Raji (cell line): ENCODE data around the gene ACMSD.

Experiments used
- POLR2A ChIP-seq: IDR thresholded peaks from 2 replicates; pipeline ENCODE4 v1.6.1; 2011; ENCODE audit warnings: low read depth, low read length, control low read depth; ENCODE audit not compliant: insufficient read depth

Gene ACMSD

DNA sequence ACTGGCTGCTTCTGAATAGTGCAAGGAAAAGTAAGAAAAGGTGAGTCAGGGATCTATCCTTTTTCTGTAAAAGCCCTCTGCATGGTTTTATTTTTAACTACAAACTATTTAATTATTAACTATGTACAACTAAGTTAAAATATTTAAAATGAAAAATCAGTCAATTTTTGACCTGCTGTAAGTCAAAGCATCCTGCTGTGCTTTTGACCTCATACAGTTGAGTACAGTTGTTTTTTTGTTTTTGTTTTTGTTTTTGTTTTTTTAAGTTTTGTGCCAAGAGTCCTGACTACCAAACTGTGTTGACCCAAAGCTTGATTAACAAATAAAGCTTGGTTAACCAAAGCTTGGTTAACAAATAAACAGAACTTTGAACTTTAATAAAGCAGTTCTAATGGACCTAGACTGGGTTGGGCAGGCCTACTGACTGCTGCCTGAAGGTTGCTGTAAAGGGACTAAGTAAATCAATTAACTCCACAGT lies at the start of gene ACMSD:
ACMSD (plus strand) TSS at position 474 of the 478 bp plus-strand sequence. CDS start 67 bp downstream, outside the sequence.
- TF ChIP-seq POLR2A, result no peak

DNA sequence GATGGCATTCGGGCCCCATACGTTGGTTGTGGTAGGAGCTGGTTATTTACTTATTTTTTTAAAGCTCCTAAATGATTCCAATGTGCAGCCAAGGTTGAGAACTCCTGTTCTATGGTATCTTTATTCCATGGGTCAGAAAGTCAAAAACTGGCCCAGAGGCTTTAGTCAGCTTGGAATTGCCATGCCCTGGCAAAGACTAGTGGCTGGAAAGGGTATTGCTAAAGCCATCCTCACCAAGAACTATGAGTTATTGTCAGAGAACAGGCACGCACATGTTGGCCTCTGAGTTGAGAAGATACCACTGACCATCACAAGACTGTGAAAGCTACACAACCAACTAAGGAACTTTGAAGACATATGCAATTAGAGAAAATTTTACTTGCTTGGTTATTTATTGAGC lies 47.9 kb upstream of the ACMSD start:
- TF ChIP-seq POLR2A, result no peak

DNA sequence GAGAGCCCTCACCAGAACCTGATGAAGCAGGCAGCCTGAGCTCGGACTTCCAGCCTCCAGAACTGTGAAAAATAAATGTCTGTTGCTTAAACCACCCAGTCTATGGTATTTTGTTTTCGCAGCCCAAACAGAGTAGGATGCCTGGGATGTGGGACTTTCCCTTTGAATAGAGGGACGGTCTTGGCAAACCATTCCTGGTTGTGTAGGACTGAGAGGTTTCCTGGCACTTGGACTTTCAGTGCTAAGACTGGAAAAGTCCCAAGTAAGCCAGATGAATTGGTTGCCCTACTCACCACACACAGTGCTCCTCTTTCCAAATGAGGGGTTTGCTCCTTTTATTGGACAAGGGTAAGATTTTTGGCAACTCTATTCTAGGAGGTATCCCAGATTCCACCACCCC lies 46.8 kb upstream of the ACMSD start:
- no peak for TF ChIP-seq POLR2A

DNA sequence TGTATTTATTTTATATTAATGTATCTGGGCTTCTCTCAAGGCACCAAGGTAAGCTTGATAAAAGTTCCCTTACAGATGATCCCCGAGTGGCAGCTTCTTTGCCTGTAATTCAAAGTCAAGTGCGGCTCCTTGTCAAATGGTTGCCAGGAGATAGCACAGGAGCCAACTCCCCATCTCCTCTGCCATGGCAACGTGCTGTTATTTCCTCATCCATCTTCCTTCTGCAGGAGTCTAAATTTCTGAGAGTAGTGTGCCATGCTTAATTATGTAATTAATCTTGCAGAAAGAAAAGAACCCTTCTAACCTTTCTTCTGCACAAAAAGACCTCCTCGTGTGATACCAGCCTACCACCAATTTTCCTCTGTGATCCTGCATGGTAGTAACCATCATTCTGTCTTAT lies 46.2 kb upstream of the ACMSD start:
- no peak for TF ChIP-seq POLR2A

DNA sequence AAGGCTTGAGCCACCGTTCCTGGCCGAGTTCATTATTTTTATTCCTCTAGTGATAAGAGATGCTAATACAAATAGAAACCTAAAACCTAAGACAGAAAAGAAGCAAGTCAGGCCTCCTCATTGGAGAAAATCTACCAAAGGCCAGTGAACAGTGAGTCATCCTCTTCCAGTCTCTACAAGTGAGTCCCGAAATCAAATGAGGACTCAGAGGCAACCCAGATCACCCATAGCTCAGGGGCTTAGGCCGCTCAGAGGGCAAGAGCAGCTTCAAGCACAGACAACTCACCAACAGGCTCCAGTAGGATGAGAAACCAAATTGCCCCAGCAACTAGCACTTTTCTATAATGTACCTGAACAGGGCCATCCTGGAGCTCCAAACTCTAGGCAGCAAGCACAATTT lies 42.7 kb upstream of the ACMSD start:
- no peak for TF ChIP-seq POLR2A

DNA sequence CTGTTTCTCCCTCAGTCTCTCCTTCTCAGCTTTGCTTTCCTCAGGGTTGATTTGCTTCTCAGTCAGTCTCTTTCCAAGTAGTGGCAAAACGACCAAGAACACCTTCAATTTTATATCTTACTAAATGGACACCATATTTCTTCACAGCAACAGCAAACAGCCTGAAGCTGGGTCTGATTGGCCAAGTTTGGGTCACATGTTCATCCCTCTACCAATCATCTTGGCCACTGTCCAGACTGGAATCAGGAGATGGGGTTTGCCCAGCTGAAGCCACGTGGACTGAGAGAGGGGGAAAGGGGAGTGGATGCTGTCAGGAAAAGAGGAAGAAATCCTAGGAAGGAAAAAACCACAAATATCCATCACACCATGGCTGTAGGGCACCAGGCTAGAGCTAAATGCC lies 42.0 kb upstream of the ACMSD start:
- no peak for TF ChIP-seq POLR2A

DNA sequence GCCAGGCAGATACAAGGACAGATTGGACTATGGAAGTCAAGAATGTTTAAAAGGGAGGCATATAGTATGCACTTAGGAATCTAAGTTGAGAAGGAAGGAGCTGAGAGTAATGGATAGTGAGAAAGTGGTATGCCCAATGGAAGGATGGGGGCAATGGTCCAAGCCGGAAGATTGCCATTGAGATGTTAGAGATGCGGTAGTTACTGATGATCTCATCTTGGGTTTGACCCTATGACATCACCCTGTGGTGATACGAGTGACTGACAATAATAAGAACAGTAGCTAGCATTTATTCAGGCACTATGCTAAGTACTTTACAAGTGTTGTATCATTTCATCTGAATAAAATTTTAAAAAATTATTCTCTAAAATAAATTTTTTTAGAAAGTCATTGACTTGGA lies 38.5 kb upstream of the ACMSD start:
- no peak for TF ChIP-seq POLR2A

DNA sequence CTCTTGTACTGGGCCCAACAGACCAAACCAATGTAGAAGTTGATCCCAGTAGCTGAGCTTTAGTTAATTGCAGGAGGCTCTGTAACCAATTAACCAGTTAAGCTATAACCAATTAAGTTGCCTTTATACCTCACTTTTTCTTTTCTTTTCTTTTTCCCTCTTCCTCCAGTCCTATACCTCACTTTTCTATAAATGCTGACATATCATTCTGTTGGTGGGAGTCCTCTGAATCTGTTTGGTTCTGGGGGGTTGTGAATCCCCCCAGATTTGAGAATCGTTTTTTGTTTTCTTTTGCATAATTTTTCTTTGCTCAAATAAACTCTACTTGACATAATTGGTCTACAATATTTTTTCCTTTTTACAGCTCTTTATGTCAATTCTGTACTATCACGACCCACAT lies 38.1 kb upstream of the ACMSD start:
- no peak for TF ChIP-seq POLR2A

DNA sequence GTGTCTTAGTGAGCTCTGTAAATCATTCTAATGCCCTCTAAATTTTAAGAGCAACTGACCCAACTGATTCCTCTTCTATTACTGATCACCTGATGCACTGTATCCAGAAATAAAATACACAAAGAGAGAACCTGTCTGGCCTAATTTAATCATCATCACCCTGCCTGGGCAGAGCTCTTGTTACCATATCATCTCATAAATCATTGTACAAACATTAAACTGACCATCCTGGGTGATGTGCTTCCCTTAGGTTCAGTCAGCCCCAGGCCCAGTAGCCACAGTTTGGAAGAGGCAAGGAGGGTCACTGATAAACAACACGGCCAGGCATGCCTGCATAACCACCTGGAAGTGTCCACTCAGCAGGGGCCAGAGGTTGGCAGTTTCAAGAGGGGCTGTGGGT lies 22.7 kb upstream of the ACMSD start:
- TF ChIP-seq POLR2A, result no peak

DNA sequence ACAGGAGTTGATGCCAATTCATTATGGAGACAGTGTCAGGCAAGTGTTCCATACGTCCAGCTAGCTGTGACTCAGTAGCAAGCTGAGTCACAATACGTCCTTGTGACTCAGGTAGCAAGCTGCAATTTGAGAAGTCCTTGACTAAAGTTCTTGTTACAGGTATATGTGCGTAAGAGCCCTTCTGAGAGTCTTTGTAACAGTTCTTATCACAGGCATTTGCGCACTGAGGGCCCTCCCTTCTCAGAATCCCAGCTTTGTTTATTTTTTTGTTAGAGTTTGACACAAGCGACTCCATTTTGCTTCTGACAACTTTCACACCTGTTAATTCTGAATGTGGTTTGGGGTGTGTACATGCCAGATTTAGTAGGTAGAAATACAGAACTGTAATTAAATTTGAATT lies 20.1 kb upstream of the ACMSD start:
- no peak for TF ChIP-seq POLR2A

DNA sequence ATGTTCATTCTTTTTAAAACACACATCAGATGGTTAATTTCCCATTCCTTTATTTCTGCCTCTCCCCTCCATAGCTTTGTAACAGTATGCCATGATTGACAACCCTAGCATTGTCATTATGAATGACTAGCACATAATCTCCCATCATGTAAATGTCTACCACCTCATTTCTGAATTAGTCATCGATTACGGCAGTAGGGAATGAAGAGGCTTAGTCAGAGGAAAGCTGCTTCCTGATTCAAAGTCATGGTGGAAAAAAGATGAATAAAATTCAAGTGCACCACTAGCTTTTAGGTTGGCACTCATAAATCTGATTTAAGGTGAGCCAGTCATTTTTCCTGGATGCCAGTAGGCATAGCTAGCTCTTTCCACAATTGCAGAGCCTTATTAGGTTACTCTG lies 19.1 kb upstream of the ACMSD start:
- TF ChIP-seq POLR2A, result no peak

DNA sequence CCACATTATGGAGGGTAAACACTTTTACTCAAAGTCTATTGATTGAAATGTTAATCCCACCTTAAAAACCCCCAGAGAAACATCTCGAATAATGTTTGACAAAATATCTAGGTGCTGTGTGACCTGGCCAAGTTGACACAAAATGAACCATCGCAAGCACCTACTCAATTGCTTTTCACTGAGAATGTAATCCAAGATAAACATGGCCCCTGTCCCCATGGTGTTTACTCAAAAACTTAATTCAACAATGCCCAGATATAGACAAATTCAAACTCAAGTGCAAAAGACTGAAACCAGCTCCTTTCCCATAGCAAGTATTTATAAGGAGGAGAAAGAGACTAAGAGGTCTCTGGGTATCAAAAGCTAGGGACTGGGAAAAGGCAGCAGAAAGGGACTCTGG lies 15.0 kb upstream of the ACMSD start:
- TF ChIP-seq POLR2A, result no peak

DNA sequence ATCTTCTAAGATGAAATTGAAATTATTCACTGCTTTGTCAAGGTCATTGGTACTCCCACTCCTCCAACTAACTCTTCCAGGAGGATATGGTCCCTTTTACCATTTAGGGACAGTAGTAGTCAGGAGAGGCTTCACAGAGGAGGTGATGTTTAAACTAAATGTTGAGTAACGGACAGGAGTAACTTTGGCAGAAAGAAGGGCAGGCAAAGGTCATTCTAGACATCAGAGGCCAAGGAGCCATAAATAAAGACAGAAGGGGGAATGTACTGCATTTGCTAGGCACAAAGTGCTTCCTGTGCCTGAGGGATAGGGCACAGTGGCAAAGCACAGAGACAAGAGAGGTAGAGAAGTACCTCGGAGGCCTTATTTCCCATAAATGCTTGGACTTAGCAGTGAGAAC lies 14.6 kb upstream of the ACMSD start:
- no peak for TF ChIP-seq POLR2A

DNA sequence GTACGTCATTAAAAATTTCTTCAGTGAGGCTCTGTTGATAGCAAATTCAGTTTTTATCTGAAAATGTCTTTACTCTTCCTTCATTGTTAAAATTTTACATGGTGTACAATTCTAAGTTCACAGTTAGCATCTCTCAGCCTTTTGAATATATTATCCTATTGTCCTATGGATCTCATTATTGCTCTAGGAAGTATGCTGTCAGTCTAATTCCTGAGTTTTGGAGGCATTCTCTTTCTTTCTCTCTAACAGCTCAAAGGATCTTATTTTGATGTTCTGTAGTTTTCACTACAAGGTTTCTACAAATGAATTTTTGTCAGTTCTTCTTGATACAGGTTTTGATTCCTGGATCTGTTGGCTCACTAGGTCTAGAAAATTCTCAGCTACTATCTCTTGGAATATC lies 2.9 kb upstream of the ACMSD start:
- no peak for TF ChIP-seq POLR2A

DNA sequence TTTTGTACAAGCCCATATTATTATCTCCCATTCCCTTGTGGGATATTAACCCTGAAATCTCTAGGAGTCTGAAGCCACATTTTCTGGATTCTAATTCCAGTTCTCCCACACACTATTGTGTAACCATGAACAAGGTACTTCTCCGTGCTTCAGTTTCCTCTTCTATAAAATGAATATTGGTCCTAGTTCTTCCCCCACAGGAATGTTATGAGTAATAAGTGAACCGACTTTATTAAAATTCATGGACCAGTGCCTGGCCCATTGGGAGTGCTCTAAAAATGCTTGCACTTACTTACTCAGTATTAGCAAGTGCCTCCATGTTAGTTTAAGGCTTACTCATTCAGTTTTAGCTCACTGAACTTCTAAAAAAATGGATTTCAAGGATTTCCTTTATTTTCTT lies 1.4 kb upstream of the ACMSD start:
- TF ChIP-seq POLR2A, result no peak

DNA sequence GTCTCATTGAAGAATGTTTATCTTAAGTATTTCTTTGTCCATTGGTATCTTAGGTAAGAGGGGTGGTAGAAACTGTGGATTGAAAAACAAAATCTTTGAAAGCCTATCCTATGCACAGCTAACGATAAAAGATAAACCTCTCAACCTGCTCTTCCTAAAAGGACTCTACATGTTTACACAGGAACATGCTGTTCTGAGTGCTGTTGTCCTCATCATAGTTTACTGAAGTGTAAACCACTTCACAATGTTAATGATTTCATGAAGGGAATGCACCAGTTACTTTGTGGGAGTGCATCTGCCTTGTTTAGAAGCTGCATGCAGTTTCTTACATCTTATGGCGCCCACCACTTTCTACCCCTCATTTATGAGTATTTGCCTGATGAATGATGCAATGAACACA lies 1.2 kb downstream of the ACMSD start:
- TF ChIP-seq POLR2A, result no peak

DNA sequence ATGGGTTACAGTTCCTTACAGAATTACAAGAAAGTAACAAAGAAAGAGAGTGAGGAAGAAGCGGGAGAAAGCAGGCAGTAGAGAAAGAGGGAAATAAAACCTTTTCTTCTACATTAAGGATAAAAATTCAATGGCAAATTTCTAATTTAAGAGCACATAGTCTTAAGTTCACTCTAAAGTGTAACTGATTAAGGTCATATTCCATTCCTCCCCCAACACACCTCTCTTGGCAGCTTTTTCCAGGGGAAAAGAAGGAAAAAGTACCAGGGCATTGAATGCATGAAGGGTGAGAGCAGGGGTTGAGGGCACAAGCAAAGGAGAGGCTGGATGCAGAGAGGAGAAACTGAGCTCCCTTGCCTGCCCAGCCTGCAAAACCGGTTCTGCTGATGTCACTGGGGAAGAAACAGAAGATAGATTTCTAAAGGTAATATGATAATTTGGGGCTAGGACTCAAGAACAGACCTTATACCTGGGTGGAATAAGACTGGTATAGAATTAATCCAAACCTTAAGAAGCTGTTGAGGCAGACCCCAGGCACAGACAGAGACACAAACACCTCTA lies 4.6 kb downstream of the ACMSD start:
- no peak for TF ChIP-seq POLR2A
